HG03432 (cell line): Measurements from ENCODE around the gene ZBTB12.

Source experiments
- ATAC-seq: cut with Tn5 transposase; IDR thresholded peaks from one replicate; pipeline ENCODE4 v1.9.1; 2021; ENCODE audit warnings: mild to moderate bottlenecking, moderate library complexity; ENCODE audit not compliant: unreplicated experiment

ZBTB12 gene

DNA sequence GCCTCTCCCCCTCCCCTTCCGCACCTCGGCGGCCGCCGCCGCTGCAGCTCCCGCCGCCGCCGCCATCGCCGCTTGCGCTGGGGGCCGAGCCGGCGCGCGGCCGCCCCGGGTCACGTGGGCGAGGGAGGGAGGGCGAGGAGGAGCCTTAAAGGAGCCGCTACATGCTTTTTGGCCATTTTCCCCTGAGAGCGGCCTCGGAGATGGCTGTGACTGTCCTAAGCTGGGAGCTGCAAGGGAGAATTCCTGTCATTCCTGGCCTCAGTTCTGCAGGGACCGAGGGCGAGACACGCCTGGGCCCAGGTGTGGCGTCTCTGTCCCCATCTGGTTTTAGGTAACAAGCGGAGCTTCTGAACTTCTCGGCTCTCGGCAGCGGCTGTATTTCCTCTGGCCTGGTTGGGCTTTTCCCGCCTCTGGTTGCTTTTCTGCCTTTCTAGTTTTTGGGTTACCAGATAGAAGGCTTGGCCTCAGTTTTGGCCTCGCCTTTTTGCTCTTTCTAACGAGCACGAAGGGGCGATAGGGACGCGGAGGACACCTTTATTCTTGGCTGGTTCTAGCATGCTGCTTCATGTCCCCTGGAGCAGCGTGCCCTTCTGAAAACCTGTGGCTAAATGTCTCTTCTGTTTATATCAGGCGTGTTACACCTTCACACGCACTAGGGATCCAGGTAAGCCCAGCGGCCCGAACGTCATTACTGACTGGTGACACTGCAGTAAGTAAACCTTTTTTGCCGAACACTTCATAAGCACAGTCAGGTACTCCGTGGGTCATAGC is 4.1 kb downstream of the ZBTB12 start, which contains the start of gene EHMT2:
EHMT2 (minus strand) TSS at position 87 of the 771 bp plus-strand sequence; CDS start at position 66, 21 bp downstream.
- ATAC-seq = peak; percentile 53

DNA sequence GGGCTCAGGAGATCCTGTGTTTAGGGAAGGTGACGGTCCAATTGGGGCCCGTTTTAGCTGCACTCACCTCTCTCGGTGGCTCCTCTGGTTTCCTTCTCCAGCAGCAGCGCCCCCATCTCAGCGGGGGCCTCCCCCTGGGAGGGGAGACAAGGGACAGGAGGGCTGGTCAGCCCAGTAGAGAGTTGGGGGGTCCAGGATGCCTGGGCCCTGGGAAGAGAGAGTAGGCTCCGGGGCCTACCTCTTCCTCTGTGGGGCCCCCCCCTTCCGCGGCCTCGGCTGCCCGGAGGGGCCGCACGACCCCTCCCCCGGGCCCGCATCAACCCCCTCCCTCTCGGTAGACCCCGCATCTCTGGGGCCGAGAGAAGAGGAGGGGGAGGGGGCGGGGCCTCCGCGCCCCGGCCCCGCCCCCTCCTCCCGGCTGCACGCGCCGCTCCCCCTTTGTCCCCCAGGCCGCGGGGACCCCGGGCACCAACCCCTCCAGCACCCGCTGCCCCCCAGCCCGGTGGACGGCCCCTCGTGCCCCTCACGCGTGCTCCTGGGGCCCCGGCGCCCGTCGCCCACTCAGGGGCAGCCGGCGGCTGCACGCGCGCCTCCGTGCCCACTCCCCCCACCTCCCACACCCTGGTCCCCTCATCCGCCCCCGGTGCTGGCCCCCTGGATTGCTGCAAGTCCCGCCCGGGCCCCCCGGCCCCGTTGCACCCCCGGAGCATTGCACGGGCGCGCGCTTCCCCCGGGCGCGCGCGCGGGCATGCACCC is 4.9 kb downstream of the ZBTB12 start:
- peak; percentile 7 for ATAC-seq

DNA sequence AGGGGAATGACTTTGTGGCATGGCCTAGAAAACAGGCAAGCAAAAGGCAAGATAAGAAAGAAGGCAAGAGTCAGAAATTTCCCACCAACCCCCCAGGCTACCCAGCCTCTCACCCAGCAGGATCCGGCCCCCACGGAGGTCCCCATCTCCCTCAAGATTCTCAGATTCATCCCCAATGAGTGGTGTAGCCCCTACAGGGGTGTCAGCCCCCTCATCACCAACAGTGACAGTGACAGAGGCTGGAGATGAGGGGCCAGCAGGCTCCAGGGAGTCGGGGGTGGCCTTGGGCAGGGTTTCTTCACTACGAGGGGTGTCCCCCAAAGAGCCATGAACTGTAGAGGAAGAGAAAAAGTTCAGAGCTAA is 5.4 kb downstream of the ZBTB12 start:
- no peak for ATAC-seq

DNA sequence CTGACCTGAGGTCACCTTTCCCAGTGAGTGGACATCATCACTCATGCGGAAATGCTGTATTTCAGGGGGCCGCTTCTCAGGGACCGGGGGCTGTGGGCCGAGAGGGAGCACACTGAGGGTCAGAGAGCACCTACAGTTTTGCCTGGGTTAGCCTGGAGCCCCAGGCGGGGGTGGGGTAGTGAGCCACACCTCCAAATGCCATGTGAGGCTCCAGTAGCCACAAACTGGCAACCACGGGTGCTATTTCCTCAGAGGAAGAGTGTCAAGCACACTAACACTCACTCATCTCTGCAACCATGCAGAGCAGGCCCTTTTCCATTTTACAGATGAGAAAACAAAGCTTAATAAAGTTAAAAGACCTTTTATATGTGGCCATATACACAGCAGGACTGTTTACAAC is 9.1 kb downstream of the ZBTB12 start:
- no peak for ATAC-seq

DNA sequence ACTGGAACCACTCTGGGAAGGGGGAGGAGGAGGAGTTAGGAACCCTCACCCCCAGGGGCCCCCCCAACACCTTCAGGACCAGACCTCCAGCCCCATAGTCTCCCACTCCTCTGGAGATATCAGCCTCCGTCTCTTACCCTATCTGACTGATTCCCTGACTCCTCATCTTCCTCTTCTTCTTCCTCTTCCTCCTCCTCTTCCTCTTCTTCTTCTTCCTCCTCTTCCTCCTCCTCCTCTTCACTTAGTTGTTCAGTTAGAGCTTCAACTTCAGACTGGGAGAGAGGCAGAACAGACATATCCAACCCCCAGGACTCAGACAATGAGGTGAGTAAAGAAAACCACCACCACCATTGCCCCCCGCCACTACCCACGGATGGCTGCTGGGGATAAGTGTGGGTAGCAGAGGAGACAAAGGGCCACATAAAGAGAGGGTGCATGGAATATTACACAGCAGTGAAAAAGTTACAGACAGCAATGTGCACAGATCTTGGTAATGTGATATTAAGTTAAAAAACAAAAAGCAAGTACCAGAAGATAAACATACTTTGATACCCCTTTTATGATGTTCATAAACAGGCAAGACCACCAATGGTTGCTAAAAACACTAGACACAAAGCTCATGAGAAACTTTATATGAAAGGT is 12.4 kb downstream of the ZBTB12 start:
- ATAC-seq = no peak

DNA sequence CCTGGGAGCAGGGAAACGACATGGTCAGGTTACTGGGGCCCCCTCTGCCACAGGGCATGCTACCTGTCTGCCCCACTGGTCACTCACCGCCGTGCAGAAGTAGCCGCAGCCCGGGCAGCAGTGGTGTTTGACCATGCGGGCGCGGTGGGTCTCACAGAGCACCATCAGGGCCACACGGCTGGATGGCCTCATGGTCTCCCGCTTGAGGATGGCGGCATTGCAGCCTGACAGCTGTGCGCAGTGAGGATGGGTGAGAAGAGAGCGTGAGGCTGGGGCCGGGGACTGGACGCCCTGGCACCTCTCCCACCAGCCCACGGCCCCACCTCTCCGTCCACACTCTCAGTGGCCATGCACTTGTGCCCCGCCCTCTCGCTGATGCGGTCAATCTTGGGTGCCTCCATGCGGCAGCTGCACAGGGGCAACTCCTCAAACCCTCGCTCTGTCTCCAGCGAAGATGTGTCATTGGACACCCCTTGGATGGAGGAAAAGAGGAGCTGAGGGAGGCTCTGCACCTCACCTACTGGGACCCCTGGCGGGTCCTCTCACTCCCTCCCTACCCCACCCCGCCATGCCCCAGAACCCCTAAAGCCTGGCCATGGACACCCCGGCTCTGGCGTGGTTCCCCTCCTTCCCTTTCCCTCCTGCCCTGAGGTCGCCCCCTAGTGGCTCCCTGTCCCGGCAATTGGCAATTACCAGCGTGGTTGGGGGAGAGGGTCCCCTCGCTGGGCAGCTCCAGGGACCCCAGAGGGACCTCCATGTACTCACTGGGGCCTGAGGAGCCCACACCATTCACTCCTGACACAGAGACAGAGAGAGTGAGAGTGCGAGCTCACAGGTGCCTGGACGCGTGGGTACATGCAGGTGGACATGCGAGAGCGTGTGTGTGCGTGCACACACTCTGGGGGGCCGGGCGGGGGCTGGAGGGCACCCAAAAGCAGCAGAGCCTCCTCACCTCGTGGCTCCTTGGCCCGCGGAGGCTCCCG is 13.3 kb downstream of the ZBTB12 start:
- ATAC-seq = no peak

DNA sequence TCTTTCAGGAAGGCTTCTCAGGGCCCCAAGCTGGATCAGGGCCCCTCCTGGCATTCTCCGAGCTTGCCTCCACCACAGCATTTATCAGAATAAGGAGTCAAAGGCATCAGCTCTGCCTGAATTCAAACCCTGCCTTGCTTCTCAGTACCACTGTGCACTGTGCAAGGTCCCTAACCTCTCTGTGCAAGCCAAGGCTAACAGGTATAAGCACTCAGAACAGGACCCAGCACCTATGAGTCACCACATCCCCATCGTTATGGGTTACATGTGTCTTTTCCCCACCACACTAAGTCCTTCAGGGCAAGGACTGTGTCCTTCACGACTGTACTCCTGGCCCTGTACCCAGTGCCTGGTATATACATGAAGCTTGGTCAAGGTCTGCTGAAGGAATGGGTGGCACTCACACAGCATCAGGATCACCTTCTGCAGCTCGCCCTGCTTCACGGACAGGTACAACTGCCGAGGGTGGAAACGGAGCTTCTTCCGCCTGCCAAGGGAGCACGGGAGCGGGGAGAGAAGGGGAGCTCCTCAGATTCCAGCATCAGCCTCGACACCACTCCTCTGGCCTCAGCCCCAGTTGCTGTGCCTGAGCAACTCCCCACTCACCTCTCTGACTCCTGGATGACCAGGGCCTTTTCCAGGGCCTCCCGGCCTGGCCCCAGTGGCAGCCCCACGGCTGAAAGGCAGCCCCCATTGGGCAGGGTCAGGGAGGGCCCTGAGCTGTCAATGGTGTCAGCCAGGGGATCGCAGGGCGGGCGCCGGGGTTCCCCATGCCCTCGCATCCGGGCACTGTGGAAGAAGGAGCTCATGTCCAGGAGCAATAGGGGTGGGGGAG is 14.5 kb downstream of the ZBTB12 start:
- no peak for ATAC-seq

DNA sequence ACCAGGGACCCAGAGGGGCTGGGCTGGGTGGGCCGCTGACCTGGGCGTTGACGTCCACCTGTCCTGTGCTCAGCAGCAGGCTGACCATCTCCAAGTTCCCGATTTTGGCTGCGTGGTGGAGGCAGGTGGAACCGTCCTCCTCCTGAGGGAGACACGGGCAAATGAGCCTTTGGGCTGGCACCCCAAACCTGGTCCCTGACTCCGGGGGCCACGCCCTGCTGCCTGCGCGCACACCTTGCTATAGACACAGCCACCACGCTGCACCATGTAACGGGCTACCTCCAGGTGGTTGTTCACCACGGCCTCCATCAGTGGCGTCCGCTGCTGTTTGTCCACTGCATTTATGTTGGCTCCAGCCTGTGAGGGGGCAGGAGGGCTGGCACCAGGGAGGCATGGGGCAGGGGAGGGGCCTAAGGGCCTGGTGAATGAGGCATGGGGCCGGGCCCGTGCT is 15.3 kb downstream of the ZBTB12 start:
- ATAC-seq = no peak

DNA sequence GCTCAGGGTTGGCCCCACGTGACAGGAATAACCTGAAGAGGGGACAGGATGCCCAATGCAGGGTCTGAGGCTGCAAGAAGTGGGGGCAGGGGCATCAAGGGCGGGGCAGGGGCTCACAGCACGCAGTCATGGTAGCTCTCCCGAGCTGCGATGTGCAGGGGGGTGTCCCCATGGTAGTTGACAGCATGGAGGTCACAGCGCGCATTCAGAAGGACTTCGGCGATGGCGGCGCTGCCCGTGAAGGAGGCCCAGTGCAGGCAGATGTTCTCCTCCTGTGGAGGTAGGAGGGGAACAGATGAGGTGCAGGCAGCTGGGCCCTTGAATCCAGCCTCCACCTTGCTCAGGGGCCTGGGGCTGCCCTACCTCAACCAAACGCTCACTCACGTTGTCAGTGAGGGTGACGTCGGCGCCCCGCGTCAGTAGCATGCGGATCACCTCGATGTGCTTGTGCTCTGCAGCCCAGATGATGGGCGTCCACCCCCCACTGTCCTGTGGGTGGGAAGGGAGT is 17.3 kb downstream of the ZBTB12 start:
- ATAC-seq = no peak

DNA sequence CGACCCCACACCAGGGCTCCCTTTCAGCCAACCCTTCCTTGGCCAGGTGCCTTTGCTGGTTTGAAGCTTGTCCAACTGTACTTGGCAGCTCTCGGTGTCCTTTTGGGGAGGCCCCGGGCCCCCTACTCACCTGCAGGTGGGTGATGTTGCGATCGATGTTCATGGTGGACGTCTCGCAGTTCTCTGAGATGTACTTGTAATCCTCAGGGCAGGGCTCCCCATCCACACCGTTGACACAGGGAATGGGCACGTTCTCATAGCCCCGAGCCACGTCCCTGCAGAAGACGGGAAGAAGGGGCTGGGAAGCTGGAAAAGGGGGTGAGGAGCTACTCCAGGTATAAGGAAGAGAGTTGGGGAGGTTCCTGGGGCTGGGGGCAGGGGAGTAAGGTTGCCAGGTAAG is 18.2 kb downstream of the ZBTB12 start:
- ATAC-seq = no peak

DNA sequence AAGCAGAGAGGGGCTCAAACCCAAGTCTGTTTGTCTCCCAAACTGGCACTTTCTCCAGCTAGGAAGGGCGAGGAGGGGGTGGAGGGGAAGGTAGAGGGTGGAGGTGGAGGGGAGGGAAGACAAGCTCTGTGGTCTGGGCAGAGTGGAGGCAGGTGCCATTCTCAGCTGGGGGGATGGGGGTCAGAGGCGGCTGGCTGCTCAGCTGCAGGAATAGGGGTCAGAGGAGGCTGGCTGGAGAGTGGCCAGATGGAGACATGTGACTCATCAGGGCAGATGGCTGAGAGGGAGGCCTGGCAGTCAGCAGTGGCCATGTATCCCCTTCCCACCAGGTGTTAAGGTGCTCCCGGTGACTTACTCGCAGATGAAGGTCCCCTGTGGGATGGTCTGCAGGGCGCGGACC is 19.5 kb downstream of the ZBTB12 start:
- ATAC-seq = no peak

DNA sequence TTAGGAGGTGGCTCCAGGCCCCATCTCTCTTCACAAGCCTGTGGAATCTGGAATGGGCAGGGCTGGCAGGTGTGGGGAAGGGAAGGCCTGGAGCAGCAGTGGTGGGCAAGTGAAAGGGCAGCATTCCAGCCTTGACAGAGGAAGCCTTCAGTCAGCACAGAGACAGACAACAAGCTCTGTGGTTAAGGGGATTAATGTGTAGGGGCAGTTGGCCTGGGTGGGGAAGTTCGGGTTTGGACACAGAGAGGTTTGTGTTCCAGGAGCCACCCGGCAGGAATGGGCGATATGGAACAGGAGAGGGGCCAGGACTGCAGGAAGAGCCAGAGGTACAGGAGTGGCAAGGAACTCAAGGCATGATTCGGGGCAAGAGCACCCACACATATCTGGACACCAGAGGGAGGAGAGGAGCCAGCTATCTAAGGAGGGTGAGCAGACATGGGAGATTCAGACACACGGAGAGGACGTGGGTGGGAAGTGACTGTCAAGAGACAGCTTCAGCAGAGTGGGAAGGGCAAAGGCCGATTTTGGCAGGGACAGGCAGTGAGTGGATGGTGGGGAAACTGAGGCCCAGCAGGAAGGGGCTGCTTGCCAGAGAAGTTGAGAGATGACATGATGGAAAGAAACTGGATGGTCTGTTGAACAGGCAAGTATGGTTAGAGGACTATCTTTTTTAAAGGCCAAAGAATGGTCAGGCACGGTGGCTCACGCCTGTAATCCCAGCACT is 20.6 kb downstream of the ZBTB12 start:
- ATAC-seq = no peak

DNA sequence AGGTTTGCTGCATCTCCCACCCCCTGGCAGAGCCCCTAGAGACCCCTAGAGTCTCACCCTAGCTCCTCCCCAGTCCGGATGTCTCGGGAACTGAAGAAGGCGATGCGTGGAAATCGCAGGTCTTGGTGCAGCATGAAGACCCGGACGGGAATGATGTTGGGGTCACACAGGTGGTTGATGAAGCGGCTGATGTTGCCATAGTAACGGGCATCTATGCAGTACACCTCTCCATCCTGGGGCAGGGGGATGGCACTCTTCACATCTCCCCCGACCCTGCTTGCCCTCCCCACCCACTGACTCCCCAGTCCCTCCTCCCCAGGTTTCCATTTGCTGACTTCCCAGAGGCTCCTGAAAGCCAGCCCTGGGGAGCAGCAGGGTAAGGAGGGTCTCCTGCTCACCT is 21.3 kb downstream of the ZBTB12 start:
- ATAC-seq = no peak

DNA sequence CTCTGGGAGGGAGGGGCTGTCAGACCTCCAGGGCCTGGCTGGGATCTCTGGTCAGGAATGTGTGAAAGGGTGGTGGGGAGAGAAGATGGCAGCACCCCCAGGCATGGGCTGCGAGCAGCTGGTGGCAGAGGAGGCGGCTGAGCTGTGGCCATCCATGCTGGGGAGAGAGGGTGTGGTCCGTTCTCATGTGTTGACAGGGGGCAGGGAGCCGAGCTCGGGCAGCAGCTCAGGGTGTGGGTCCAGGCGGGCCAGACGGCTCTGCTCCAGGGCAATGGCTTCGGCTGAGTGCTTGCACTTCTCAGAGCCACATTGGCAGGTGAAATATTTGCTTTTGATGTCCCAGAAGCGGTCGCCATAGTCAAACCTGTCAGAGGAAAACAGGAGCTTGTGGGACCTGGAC is 22.0 kb downstream of the ZBTB12 start:
- no peak for ATAC-seq

DNA sequence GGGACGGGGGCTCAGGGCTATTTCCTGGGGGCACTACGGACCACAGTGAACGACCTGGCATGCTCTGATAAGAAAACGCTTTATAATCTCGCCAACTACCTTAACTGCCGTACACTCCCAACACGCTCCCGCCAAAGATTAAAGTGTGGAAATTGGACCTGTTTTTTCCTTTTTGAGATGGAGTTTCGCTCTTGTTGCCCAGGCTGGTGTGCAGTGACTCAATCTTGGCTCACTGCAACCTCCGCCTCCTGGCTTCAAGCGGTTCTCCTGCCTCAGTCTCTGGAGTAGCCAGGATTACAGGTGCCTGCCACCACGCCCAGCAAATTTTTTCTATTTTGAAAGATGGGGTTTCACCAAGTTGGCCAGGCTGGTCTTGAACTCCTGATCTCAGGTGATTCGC is 22.7 kb downstream of the ZBTB12 start:
- no peak for ATAC-seq

DNA sequence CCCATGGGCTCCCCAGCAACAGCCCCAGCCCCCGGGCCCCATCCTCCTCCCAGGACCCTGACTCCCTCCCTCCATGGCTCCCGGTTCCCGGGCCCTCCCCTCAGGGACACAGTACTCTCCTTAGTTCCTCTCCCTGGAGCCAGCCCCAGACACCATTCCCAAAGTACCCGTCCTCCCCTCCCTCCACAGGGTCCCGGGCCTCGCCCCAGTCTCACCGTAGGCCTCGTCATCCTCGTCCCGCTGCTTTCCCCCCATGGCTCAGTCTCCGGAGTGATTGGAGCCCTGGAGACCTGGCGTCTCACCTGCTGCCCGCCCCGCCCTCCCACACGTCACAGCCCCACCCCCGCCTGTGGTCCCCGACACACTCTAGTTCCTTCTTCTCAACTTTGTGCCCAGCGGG is 23.2 kb downstream of the ZBTB12 start, which contains the start of gene SLC44A4:
SLC44A4 (minus strand) TSS at position 272 of the 400 bp plus-strand sequence; CDS start at position 255, 17 bp downstream.
- ATAC-seq = no peak

DNA sequence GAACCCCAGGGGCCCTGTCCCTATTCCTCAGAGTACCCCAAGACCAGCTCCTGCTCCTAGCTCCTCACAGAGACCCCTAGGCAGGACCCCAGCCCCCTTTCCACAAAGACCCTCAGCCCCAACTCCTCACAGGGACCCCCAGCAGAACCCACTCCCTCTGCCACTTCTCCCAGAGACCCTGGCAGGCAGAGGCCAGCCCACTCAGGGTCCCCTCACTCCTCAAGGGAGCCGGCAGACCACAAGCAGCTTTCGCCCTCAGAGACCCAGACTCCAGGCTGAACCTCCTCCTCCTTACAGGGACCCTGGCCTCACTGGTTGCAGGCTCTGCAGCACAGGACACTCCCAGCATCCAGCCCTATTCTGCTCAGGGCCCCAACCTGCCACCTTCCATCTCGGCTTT is 23.7 kb downstream of the ZBTB12 start:
- no peak for ATAC-seq

DNA sequence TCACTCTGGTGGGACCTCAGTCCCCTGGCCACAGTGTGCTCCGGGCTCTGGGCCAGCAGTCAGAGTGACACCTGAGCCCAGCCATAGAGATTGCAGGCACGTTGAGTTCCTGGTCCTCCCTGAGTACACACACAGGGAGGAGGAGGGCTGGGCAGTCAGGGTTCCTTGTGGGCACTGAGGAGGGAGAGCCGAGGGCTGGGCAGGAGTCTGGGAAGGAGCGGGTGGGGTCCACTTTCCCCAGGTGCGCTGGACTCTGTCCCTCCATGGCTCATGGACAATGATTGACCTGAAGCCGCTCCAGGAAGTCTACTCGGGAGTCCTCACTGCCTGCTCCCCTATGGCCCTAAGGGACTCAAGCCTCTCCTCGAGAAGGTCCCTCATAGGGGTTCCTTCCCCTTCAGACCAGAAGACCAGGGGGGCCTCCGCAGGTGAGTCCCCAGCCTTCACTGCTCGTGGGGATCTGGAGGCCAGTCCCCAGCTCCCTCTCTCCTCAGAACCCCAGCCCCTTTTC is 24.2 kb downstream of the ZBTB12 start:
- ATAC-seq = no peak
